ENCODE data around the gene SEPTIN7. TPM values are rescaled to one million over a fixed set of nuclear protein-coding genes. Genes with fewer than 3 reads are reported as not detected.

Gene SEPTIN7
- total RNA-seq, 4 donors from 2014 or later = 92.1 to 145 (median 114) TPM

DNA sequence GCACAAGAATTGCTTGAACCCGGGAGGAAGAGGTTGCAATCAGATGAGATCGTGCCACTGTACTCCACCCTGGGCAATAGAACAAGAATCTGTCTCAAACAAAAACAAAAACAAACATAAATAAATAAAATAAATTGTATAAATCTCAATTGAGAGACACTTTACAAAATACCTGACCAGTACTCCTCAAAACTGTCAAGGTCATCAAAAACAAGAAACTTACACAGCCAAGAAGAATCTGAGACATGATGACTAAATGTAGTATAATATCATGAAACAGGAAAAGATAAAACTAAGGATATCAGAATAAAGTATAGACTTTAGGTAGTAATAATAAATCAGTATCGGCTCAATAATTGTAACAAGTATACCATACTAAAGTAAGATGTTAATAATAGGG is 26.9 kb upstream of the SEPTIN7 start:
- H3K4me1 ChIP-seq = no peaks in the 10 kb centered on the region
- no peak overlapping the region for H3K27ac ChIP-seq
- TF ChIP-seq, protein P1, sequence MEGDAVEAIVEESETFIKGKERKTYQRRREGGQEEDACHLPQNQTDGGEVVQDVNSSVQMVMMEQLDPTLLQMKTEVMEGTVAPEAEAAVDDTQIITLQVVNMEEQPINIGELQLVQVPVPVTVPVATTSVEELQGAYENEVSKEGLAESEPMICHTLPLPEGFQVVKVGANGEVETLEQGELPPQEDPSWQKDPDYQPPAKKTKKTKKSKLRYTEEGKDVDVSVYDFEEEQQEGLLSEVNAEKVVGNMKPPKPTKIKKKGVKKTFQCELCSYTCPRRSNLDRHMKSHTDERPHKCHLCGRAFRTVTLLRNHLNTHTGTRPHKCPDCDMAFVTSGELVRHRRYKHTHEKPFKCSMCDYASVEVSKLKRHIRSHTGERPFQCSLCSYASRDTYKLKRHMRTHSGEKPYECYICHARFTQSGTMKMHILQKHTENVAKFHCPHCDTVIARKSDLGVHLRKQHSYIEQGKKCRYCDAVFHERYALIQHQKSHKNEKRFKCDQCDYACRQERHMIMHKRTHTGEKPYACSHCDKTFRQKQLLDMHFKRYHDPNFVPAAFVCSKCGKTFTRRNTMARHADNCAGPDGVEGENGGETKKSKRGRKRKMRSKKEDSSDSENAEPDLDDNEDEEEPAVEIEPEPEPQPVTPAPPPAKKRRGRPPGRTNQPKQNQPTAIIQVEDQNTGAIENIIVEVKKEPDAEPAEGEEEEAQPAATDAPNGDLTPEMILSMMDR (IDR thresholded peaks at IDR 0.05 in 4 of 5, conservative IDR thresholded peaks at IDR 0.05 in 1 of 5) = no peak
- TF ChIP-seq POLR2A (IDR thresholded peaks at IDR 0.05) = no peak
- no peak for DNase-seq
- intact Hi-C loops (cut with DNase I; ENCODE audit: low total_unique reads) = no loop called here
- no peaks in the 10 kb centered on the region for H3K9me3 ChIP-seq
- no peaks in the 10 kb centered on the region for H3K27me3 ChIP-seq
- H3K36me3 ChIP-seq = no peaks in the 10 kb centered on the region
- in situ Hi-C loops (cut with MboI; ENCODE audit: low sequenced_read_pairs in 4 of 4) = no loop called here
- no peak for ATAC-seq
- H3K4me3 ChIP-seq = no peak overlapping the region

DNA sequence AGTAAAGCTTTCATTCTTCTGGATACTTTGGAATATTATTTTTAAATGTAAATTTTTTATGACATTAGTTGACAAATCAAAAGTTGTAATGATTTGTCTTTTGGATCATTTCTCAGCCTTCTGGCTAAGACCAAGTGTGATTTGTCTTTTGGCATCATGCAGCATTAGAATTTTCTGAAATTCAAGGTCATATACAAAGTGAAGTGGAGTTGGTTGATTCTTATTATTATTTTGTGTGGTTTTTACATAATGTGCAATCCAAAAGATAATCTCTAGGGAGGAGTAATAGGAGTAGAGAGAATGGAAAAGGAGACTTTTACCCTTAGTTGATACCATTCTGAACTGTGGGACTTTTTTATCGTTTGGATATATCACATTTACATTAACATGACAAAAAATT is 24.2 kb upstream of the SEPTIN7 start:
- no peak overlapping the region for H3K4me3 ChIP-seq
- intact Hi-C loops (cut with DNase I; ENCODE audit: low total_unique reads) = no loop called here
- ATAC-seq (no peak), DNase-seq (no peak)
- no peak overlapping the region for H3K27ac ChIP-seq
- in situ Hi-C loops (cut with MboI; ENCODE audit: low sequenced_read_pairs in 4 of 4) = no loop called here
- H3K27me3 ChIP-seq = no peaks in the 10 kb centered on the region
- H3K36me3 ChIP-seq = no peaks in the 10 kb centered on the region
- TF ChIP-seq, protein P1 (IDR thresholded peaks at IDR 0.05 in 4 of 5, conservative IDR thresholded peaks at IDR 0.05 in 1 of 5) = no peak
- TF ChIP-seq POLR2A (IDR thresholded peaks at IDR 0.05) = no peak
- H3K9me3 ChIP-seq = no peaks in the 10 kb centered on the region
- H3K4me1 ChIP-seq = peaks cover 0 to 4% of the 10 kb centered on the region in 2 donors

DNA sequence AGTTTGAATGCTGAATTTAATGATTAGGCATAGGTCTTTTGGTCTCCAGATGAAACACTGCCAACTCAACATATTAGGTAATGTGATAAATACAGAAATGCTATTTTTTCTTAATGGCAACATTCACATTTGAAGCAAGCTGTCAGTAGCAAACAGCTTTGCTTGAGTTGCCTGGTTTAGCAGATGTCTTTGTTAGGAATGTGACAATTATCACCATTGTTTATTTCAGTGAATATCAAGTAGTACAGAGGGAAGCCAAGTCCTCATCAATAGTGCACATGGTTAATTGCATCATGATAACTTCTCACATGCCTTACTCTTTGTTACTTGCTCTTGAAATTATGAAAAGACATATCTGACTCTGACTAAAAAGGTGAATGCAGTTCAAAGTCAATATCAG is 23.7 kb upstream of the SEPTIN7 start:
- intact Hi-C loops (cut with DNase I; ENCODE audit: low total_unique reads) = no loop called here
- H3K36me3 ChIP-seq = no peaks in the 10 kb centered on the region
- ATAC-seq (no peak), DNase-seq (no peak)
- H3K27me3 ChIP-seq = no peaks in the 10 kb centered on the region
- no peak overlapping the region for H3K4me3 ChIP-seq
- H3K27ac ChIP-seq = no peak overlapping the region
- TF ChIP-seq, protein P1 (IDR thresholded peaks at IDR 0.05 in 4 of 5, conservative IDR thresholded peaks at IDR 0.05 in 1 of 5) = no peak
- TF ChIP-seq POLR2A (IDR thresholded peaks at IDR 0.05) = no peak
- no peaks in the 10 kb centered on the region for H3K9me3 ChIP-seq
- in situ Hi-C loops (cut with MboI; ENCODE audit: low sequenced_read_pairs in 4 of 4) = no loop called here
- H3K4me1 ChIP-seq = peaks cover 0 to 4% of the 10 kb centered on the region in 2 donors

DNA sequence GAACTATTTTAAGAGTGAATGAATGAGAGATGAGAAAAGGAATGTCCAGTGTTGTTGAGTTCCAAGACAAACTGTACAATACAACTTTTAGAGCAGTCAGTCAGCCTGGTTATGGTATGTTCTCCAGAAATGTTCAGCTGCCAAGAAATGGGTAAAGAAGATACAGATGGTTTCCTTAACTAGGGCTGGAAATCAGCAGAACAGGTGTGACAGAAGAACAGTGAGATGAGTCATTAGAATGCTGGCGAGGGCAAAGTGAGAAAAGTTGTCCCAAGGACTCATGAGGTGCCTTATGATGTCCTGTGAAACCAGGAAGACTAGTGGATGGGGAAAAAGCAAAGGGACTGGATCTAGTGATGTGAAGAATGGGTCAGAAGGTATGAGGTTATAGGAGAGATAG is 20.8 kb upstream of the SEPTIN7 start:
- Histone ChIP-seq H3K27ac (no peak overlapping the region), H3K4me1 (peaks cover 0 to 4% of the 10 kb centered on the region in 2 donors), H3K9me3 (no peaks in the 10 kb centered on the region), H3K36me3 (no peaks in the 10 kb centered on the region), H3K27me3 (no peaks in the 10 kb centered on the region), H3K4me3 (no peak overlapping the region)
- intact Hi-C loops (cut with DNase I; ENCODE audit: low total_unique reads) (no loop called here), in situ Hi-C loops (cut with MboI; ENCODE audit: low sequenced_read_pairs in 4 of 4) (no loop called here)
- no peak for DNase-seq
- no peak for ATAC-seq
- TF ChIP-seq, protein P1 (IDR thresholded peaks at IDR 0.05 in 4 of 5, conservative IDR thresholded peaks at IDR 0.05 in 1 of 5) = no peak
- no peak for TF ChIP-seq POLR2A (IDR thresholded peaks at IDR 0.05)

DNA sequence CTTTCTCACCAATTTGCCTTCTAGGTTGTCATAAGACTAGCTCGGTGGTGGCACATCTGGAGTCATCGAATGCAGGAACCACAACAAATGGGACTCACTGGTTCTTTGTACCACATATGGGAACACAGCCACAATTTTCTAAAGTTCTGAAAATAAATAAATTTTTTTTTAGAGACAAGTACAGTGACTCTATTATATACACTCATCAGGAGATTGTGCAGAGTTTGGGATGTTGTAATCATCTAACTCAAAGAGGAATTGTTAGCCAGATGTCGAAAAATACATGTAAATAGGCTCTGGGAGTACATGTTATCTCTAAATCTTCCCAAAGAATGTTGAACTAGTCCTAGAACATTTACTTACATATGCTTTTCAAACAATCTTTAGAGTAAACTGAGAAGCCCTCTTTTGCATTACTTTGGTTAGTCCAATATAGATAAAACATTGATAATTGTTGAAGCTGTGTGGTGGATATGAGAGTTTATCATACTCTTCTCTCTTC is 19.6 kb upstream of the SEPTIN7 start:
- H3K9me3 ChIP-seq = no peaks in the 10 kb centered on the region
- in situ Hi-C loops (cut with MboI; ENCODE audit: low sequenced_read_pairs in 4 of 4) = no loop called here
- no peak for DNase-seq
- H3K36me3 ChIP-seq = no peaks in the 10 kb centered on the region
- no peak overlapping the region for H3K4me3 ChIP-seq
- intact Hi-C loops (cut with DNase I; ENCODE audit: low total_unique reads) = no loop called here
- H3K27me3 ChIP-seq = no peaks in the 10 kb centered on the region
- TF ChIP-seq, protein P1 (IDR thresholded peaks at IDR 0.05 in 4 of 5, conservative IDR thresholded peaks at IDR 0.05 in 1 of 5) = no peak
- no peak for TF ChIP-seq POLR2A (IDR thresholded peaks at IDR 0.05)
- no peak for ATAC-seq
- peaks cover 0 to 4% of the 10 kb centered on the region in 2 donors for H3K4me1 ChIP-seq
- H3K27ac ChIP-seq = no peak overlapping the region

Measured in gastrocnemius medialis (tissue), 4 donors.